Cardiac muscle cell (in vitro differentiated cells and primary cell): Measurements from ENCODE around the gene EPPIN. TPM values are rescaled to one million over a fixed set of nuclear protein-coding genes. Genes with fewer than 3 reads are reported as not detected.
A peak's percentile ranks its signal among the peaks of the same experiment; 100 is the strongest.

Source experiments
- DNase-seq, 2 donors: peaks; one replicate each; pipeline versions ENCODE4 v3.0.0 to v3.0.0-alpha.2; 2010 to 2017; ENCODE audit warnings: low read depth in 1 of 2, low spot score in 1 of 2
- H3K27ac ChIP-seq: fragments of 200-600 bp; sonication (generic); 2 replicates; pipeline ENCODE4 v1.5.1; 2016
- H3K27me3 ChIP-seq: fragments of 200-600 bp; sonication (generic); 2 replicates; pipeline ENCODE4 v1.6.0; 2016; ENCODE audit warnings: control low read depth
- H3K36me3 ChIP-seq: fragments of 200-600 bp; sonication (generic); 2 replicates; pipeline ENCODE4 v1.5.1; 2016; ENCODE audit warnings: control low read depth
- H3K4me1 ChIP-seq: fragments of 200-600 bp; sonication (generic); 2 replicates; pipeline ENCODE4 v1.8.1; 2017; ENCODE audit warnings: low read depth, mild to moderate bottlenecking, mixed run types
- H3K4me3 ChIP-seq: fragments of 200-600 bp; sonication (generic); 2 replicates; pipeline ENCODE4 v1.5.1; 2016; ENCODE audit warnings: mild to moderate bottlenecking
- H3K9me3 ChIP-seq: fragments of 200-600 bp; sonication (generic); 2 replicates; pipeline ENCODE4 v1.5.1; 2017; ENCODE audit warnings: low read depth, mild to moderate bottlenecking, control low read depth
- CTCF ChIP-seq: IDR thresholded peaks from 2 replicates; pipeline ENCODE4 v1.5.1; 2012; ENCODE audit warnings: low read depth, mild to moderate bottlenecking, low read length
- polyA plus RNA-seq: library from polyadenylated mRNA; unstranded; fragments of >200 nt; fragmentation: Nextera tagmentation; extraction: Ambion mirVana; gene quantifications from 2 replicates; pipeline ENCODE4 v1.2.1, GENCODE V29; 2016
- total RNA-seq: library from RNA; depleted of rRNA; stranded (reverse); fragments of >200 nt; gene quantifications from 2 replicates; pipeline ENCODE4 v1.2.3, GENCODE V29; 2016

The EPPIN gene
- total and polyA plus RNA-seq, 2 experiments from 2014 or later: not detected

- Histone ChIP-seq H3K36me3 (no peaks in the 10 kb centered on the region), H3K4me3 (no peak overlapping the region), H3K4me1 (no peaks in the 10 kb centered on the region), H3K27ac (no peak overlapping the region), H3K9me3 (no peaks in the 10 kb centered on the region), H3K27me3 (peaks cover 15% of the 10 kb centered on the region)
- no peak for TF ChIP-seq CTCF
- peak in 1 of 2 donors; percentile 26 for DNase-seq
Observed at GRCh38 chr20:45510242-45510862, 36.8 kb downstream of the EPPIN start.

GRCh38 chr20:45509091-45509490, 38.1 kb downstream of the EPPIN start:
- Histone ChIP-seq H3K4me3 (no peak overlapping the region), H3K9me3 (no peaks in the 10 kb centered on the region), H3K27ac (no peak overlapping the region), H3K36me3 (no peaks in the 10 kb centered on the region), H3K27me3 (peaks cover 12% of the 10 kb centered on the region), H3K4me1 (no peaks in the 10 kb centered on the region)
- no peak for TF ChIP-seq CTCF
- no peak for DNase-seq

GRCh38 chr20:45508068-45508886, 38.9 kb downstream of the EPPIN start:
- Histone ChIP-seq H3K4me3 (no peak overlapping the region), H3K4me1 (no peaks in the 10 kb centered on the region), H3K27me3 (peaks cover 5% of the 10 kb centered on the region), H3K9me3 (no peaks in the 10 kb centered on the region), H3K36me3 (no peaks in the 10 kb centered on the region), H3K27ac (no peak overlapping the region)
- DNase-seq: no peak
- TF ChIP-seq CTCF: no peak

- Histone ChIP-seq H3K27me3 (no peaks in the 10 kb centered on the region), H3K36me3 (no peaks in the 10 kb centered on the region), H3K4me3 (no peak overlapping the region), H3K4me1 (no peaks in the 10 kb centered on the region), H3K9me3 (no peaks in the 10 kb centered on the region), H3K27ac (no peak overlapping the region)
- no peak for TF ChIP-seq CTCF
- no peak for DNase-seq
Observed at GRCh38 chr20:45507011-45507820, 40.0 kb downstream of the EPPIN start.

GRCh38 chr20:45506398-45506797, 40.8 kb downstream of the EPPIN start:
- H3K4me1 ChIP-seq: no peaks in the 10 kb centered on the region
- no peaks in the 10 kb centered on the region for H3K36me3 ChIP-seq
- H3K27me3 ChIP-seq: no peaks in the 10 kb centered on the region
- H3K27ac ChIP-seq: no peak overlapping the region
- no peak overlapping the region for H3K4me3 ChIP-seq
- no peaks in the 10 kb centered on the region for H3K9me3 ChIP-seq
- no peak for DNase-seq
- no peak for TF ChIP-seq CTCF
